IgD-negative memory B cell (primary cell): ENCODE measurements around the gene DCDC1. TPM values are rescaled to one million over a fixed set of nuclear protein-coding genes. Genes with fewer than 3 reads are reported as not detected.

Source experiments
- H3K27ac Mint-ChIP-seq, 3 donors: one replicate each; pipeline ENCODE4 v1.8.0; 2020 to 2022; ENCODE audit warnings: mild to moderate bottlenecking in 3 of 3, mixed read lengths in 3 of 3, moderate library complexity in 1 of 3
- H3K27me3 Mint-ChIP-seq: one replicate; pipeline ENCODE4 v1.8.0; 2021; ENCODE audit warnings: mixed read lengths
- H3K36me3 Mint-ChIP-seq: one replicate; pipeline ENCODE4 v1.8.0; 2020; ENCODE audit warnings: mild to moderate bottlenecking, mixed read lengths
- H3K4me1 Mint-ChIP-seq, 3 donors: one replicate each; pipeline ENCODE4 v1.8.0; 2020 to 2022; ENCODE audit warnings: mixed read lengths in 3 of 3, mild to moderate bottlenecking in 1 of 3
- H3K4me3 Mint-ChIP-seq, 4 donors: one replicate each; pipeline ENCODE4 v1.8.0; 2020 to 2022; ENCODE audit warnings: mild to moderate bottlenecking in 4 of 4, mixed read lengths in 4 of 4, moderate library complexity in 3 of 4
- H3K9me3 Mint-ChIP-seq, 3 donors: one replicate each; pipeline ENCODE4 v1.8.0; 2020 to 2021; ENCODE audit warnings: mixed read lengths in 3 of 3, mild to moderate bottlenecking in 1 of 3
- polyA plus RNA-seq: library from polyadenylated mRNA; unstranded; fragments of 300-500 nt; fragmentation: Illumina TruSeq; gene quantifications from one replicate; pipeline ENCODE4 v1.2.3, GENCODE V29; 2021

The DCDC1 gene
- polyA plus RNA-seq, 1 donor from 2014 or later: not detected

DNA sequence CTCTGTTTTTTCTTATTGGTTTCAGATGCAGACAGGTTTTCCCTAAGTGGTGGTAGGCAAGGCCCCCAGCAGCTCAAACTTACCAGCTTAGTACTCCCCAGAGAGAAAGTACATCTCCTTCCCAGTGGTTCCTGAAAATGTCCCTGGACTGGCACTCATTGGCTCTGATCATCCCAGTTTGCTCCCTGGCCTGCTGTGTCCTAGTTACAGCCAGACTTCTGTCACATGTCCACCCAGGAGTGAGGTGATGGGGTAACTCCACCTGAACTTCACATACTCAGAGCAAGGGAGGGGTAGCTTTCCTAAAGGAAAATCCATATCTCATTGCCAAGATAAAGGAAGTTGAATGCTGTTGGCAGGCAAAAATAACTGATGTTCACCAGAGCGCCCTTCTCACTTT lies 546.4 kb downstream of the DCDC1 start:
- H3K27ac Mint-ChIP-seq: no peak overlapping the region
- H3K27me3 Mint-ChIP-seq: no peaks in the 10 kb centered on the region
- no peak overlapping the region for H3K4me3 Mint-ChIP-seq
- H3K36me3 Mint-ChIP-seq: peaks cover 1% of the 10 kb centered on the region
- peaks cover 0 to 5% (median 0%) of the 10 kb centered on the region in 3 donors for H3K9me3 Mint-ChIP-seq
- H3K4me1 Mint-ChIP-seq: no peaks in the 10 kb centered on the region

GRCh38 chr11:30821438-30821965 lies 548.0 kb downstream of the DCDC1 start:
- Mint-ChIP-seq H3K36me3 (no peaks in the 10 kb centered on the region), H3K27ac (no peak overlapping the region), H3K27me3 (no peaks in the 10 kb centered on the region), H3K9me3 (peaks cover 0 to 2% (median 0%) of the 10 kb centered on the region in 3 donors), H3K4me1 (no peaks in the 10 kb centered on the region), H3K4me3 (no peak overlapping the region)

DNA sequence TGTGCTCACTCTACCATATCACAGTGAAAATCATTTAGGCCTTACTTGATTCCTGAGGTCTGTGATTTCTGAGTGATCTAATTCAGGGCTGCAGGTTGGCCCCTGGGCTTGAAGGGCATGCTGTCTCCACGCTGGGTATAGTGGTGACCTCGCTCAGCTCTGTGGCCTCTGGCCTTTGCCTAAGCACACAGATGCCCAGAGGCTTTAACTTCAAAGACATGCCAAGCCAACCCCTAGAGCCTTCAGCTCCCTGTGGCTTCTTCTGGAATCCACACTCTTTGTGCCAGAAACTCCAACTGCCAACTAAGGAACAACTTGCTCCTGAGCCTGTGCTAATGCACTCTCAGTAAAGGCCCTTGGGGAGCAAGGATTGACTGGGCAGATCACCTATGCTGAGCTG lies 550.8 kb downstream of the DCDC1 start:
- Mint-ChIP-seq H3K4me1 (no peaks in the 10 kb centered on the region), H3K4me3 (no peak overlapping the region), H3K9me3 (peaks cover 0 to 2% (median 0%) of the 10 kb centered on the region in 3 donors), H3K36me3 (no peaks in the 10 kb centered on the region), H3K27ac (no peak overlapping the region), H3K27me3 (no peaks in the 10 kb centered on the region)

DNA sequence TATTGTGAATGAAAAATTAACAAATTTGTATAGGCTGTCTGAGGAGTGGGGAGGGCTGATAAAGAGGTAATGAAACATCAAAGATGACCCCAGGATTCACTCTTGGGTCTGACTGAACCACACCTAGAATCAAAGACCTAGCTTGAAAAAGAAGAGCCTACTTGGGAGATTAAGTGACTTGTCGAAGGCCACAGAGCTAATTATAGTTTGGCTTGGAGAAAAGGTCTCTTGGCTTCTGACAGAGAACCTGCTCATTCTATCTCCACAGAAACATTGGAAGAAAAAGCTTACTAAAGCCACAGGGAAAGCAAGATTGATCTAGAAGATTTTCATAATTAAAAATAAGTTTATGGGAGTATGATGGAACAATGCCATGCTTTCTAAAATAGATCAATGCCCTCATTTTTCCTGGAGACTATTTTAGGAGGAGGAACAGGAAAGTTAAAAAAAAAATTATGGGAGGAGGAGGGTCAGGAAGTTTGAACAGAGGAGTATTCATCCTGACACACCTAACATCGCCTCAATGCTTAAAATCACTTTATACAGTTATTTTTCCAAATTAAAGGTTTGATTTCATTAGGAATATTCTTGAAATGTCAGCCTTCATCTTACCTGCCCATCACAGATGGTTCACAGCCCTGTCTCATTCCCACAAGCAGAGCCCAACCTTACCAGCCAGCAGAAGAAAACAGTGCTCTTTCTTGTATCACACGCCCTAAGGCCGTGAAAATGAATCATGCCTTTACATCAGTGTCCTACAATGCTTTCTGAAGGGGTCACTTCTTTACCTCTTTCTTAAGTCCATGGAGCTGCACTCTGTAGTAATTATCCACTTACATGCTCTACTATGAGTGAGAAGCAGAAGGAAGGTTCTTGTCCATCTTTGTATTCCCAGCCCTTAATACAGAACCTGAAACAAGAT lies 552.3 kb downstream of the DCDC1 start:
- Mint-ChIP-seq H3K36me3 (no peaks in the 10 kb centered on the region), H3K27me3 (no peaks in the 10 kb centered on the region), H3K27ac (no peak overlapping the region), H3K4me1 (no peaks in the 10 kb centered on the region), H3K4me3 (no peak overlapping the region), H3K9me3 (peaks cover 0 to 2% (median 0%) of the 10 kb centered on the region in 3 donors)

DNA sequence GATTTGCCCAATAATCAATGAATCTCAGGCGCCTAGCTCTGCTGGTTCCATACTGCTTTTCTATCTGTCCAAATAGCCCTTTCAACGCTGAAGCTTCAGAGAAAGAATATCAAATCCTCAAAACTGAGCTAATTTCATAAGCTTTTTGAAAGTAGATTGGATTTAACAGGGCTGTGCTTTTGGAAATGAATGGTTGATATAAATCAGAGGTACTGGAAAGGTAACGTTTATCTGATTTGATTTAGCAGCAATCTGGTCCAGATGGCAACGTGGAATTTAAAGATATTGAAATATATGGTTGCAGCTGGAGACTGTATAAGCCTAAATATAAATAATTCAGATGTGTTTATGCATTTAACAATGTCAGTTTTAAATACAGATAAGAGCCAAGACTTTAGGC lies 553.9 kb downstream of the DCDC1 start:
- Mint-ChIP-seq H3K27ac (no peak overlapping the region), H3K27me3 (no peaks in the 10 kb centered on the region), H3K4me3 (no peak overlapping the region), H3K9me3 (no peaks in the 10 kb centered on the region), H3K36me3 (no peaks in the 10 kb centered on the region), H3K4me1 (no peaks in the 10 kb centered on the region)

GRCh38 chr11:30814737-30815136 lies 554.8 kb downstream of the DCDC1 start:
- Mint-ChIP-seq H3K4me1 (no peaks in the 10 kb centered on the region), H3K9me3 (no peaks in the 10 kb centered on the region), H3K4me3 (no peak overlapping the region), H3K27me3 (no peaks in the 10 kb centered on the region), H3K27ac (no peak overlapping the region), H3K36me3 (no peaks in the 10 kb centered on the region)

Other genes with a start within 250 kb of the DCDC1 start
- gene DNAJC24, start 121 bp upstream of the DCDC1 start, polyA plus RNA-seq: 12.2 TPM
- gene IMMP1L, start 139.9 kb upstream of the DCDC1 start, polyA plus RNA-seq: 40.0 TPM
- gene ELP4, start 140.0 kb upstream of the DCDC1 start, polyA plus RNA-seq: 15.3 TPM